ENCODE results near the gene DDX21. TPM values are rescaled to one million over a fixed set of nuclear protein-coding genes. Genes with fewer than 3 reads are reported as not detected.
"Not testable (repeated sequence)": the region's sequence is repeated elsewhere in the genome, so short reads cannot be mapped to it uniquely, and the experiment has no call there.

DDX21 gene
- total and polyA plus RNA-seq, 3 donors from 2014 or later: 38.3 to 51.3 (median 47.9) TPM

DNA sequence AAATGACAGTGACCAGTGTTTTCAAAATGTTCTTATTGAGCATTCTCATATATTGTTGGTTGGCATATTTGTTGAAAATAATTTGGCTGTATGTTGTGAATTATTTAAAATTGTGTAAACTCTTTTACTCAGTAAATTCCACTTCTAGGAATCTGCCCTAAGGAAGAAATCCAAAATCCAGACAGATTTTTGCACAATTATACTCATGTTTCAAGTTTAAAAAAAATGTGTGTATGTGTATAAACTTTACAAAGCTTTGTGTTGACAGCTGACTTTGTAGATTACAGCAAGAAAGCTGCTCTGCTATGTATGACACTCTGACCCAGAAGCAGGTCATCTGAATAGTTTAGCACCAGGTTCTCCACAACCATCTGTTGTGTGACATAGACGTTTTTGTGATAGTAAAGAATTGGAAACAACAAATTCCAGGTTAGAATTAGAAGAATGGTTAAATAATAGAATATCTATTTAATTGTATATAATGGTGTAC lies 54.2 kb downstream of the DDX21 start:
- Histone ChIP-seq H3K27me3 (no peaks in the 10 kb centered on the region), H3K4me1 (no peaks in the 10 kb centered on the region), H3K27ac (no peak overlapping the region), H3K9me3 (no peaks in the 10 kb centered on the region), H3K4me3 (no peak overlapping the region), H3K36me3 (ENCODE audit: low read depth, missing control alignments) (no peaks in the 10 kb centered on the region)
- TF ChIP-seq POLR2A (IDR thresholded peaks at IDR 0.05) (no peak), CTCF (IDR thresholded peaks at IDR 0.05) (no peak)
- no peak for DNase-seq
- intact Hi-C loops (cut with DNase I; ENCODE audit: low total_unique reads): no loop called here
- WGBS, 2 donors: 51 to 69% methylated on average over 1 of the region's 1 CpG

- H3K27me3 ChIP-seq; intact Hi-C loops (cut with DNase I; ENCODE audit: low total_unique reads); H3K9me3 ChIP-seq; H3K27ac ChIP-seq; H3K4me3 ChIP-seq; H3K36me3 ChIP-seq (ENCODE audit: low read depth, missing control alignments); H3K4me1 ChIP-seq; DNase-seq: not testable (repeated sequence)
- 89 to 100% methylated on average over 2 of the region's 2 CpGs for WGBS, 2 donors
Measured at GRCh38 chr10:69012778-69013177, 56.8 kb downstream of the DDX21 start.

GRCh38 chr10:69014171-69014570 lies 58.2 kb downstream of the DDX21 start:
- TF ChIP-seq CTCF (IDR thresholded peaks at IDR 0.05) (no peak), POLR2A (IDR thresholded peaks at IDR 0.05) (no peak)
- Histone ChIP-seq H3K27ac (no peak overlapping the region), H3K36me3 (ENCODE audit: low read depth, missing control alignments) (no peaks in the 10 kb centered on the region), H3K27me3 (no peaks in the 10 kb centered on the region), H3K4me3 (no peak overlapping the region), H3K9me3 (no peaks in the 10 kb centered on the region), H3K4me1 (no peaks in the 10 kb centered on the region)
- DNase-seq: no peak
- intact Hi-C loops (cut with DNase I; ENCODE audit: low total_unique reads): no loop called here
- 68 to 84% methylated on average over 1 of the region's 1 CpG for WGBS, 2 donors

GRCh38 chr10:69018613-69019012 lies 62.6 kb downstream of the DDX21 start:
- 76 to 80% methylated on average over 3 of the region's 3 CpGs for WGBS, 2 donors
- no peaks in the 10 kb centered on the region for H3K36me3 ChIP-seq (ENCODE audit: low read depth, missing control alignments)
- H3K4me3 ChIP-seq: no peak overlapping the region
- H3K27ac ChIP-seq: no peak overlapping the region
- H3K27me3 ChIP-seq: no peaks in the 10 kb centered on the region
- intact Hi-C loops (cut with DNase I; ENCODE audit: low total_unique reads): no loop called here
- H3K4me1 ChIP-seq: no peaks in the 10 kb centered on the region
- H3K9me3 ChIP-seq: no peaks in the 10 kb centered on the region
- DNase-seq: no peak
- TF ChIP-seq CTCF (IDR thresholded peaks at IDR 0.05) (no peak), POLR2A (IDR thresholded peaks at IDR 0.05) (no peak)

GRCh38 chr10:69022611-69023010 lies 66.6 kb downstream of the DDX21 start:
- TF ChIP-seq CTCF (IDR thresholded peaks at IDR 0.05) (no peak), POLR2A (IDR thresholded peaks at IDR 0.05) (no peak)
- no peak overlapping the region for H3K27ac ChIP-seq
- no peaks in the 10 kb centered on the region for H3K9me3 ChIP-seq
- no peaks in the 10 kb centered on the region for H3K36me3 ChIP-seq (ENCODE audit: low read depth, missing control alignments)
- intact Hi-C loops (cut with DNase I; ENCODE audit: low total_unique reads): no loop called here
- no peaks in the 10 kb centered on the region for H3K27me3 ChIP-seq
- DNase-seq: no peak
- 79 to 97% methylated on average over 7 to 19 of the region's 19 CpGs for WGBS, 2 donors
- H3K4me1 ChIP-seq: no peaks in the 10 kb centered on the region
- no peak overlapping the region for H3K4me3 ChIP-seq

Data from testis (tissue), 3 donors.